Measurements from ENCODE around the gene USO1.

- TF ChIP-seq CTCF (conservative IDR thresholded peaks at IDR 0.05 in 1 of 2, IDR thresholded peaks at IDR 0.05 in 1 of 2; ENCODE audit: extremely low read depth in 1 of 2, insufficient read depth in 1 of 2, low read depth in 1 of 2, low read length in 2 of 2) (no peak), EZH2 (IDR thresholded peaks at IDR 0.05; ENCODE audit: borderline replicate concordance, low read length) (no peak)
Measured at GRCh38 chr4:75821216-75821615, 96.8 kb downstream of the USO1 start.
